Endometrial microvascular endothelial cells (primary cell): ENCODE data around the gene CHL1. TPM values are rescaled to one million over a fixed set of nuclear protein-coding genes. Genes with fewer than 3 reads are reported as not detected.

Experiments
- in situ Hi-C: cut with HindIII; loops from 2 replicates; pipeline ENCODE4 v1.10.0; 2017; ENCODE audit warnings: low sequenced_read_pairs, low pct_unique_long_range_greater_than_20kb; ENCODE audit errors: inconsistent ontology term
- total RNA-seq: library from RNA; depleted of rRNA; stranded (reverse); fragments of >200 nt; gene quantifications from one replicate; pipeline ENCODE4 v1.2.3, GENCODE V29; 2015; ENCODE audit errors: inconsistent ontology term

The CHL1 gene
- total RNA-seq, 1 donor from 2014 or later: not detected

GRCh38 chr3:264394-265156 is 68.0 kb downstream of the CHL1 start:
- in situ Hi-C loops: no loop called here

GRCh38 chr3:267101-267500 is 70.5 kb downstream of the CHL1 start:
- in situ Hi-C loops: no loop called here

GRCh38 chr3:270688-271087 is 74.1 kb downstream of the CHL1 start:
- in situ Hi-C loops: no loop called here

- in situ Hi-C loops: no loop called here
These were observed 78.4 kb downstream of the CHL1 start for GRCh38 chr3:274927-275326.

DNA sequence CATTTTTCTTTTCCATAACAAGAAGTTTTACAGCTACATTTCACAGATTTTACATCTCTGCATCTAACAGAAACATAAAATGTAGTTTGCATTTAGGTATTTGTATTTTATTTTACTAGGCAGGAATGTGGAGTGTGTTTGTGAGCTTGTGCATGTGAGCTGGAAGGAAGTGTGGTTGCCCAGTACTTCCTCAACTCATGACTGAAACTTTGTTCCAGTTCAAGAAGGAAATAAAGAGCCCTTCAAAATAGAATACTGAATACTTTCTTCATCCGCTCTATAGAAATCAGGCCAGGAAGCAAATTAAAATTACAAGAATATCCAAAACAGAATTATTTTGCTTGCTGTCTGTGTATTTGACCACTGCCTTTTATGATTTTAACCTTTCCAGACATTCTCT is 81.3 kb downstream of the CHL1 start:
- in situ Hi-C loops: no loop called here

DNA sequence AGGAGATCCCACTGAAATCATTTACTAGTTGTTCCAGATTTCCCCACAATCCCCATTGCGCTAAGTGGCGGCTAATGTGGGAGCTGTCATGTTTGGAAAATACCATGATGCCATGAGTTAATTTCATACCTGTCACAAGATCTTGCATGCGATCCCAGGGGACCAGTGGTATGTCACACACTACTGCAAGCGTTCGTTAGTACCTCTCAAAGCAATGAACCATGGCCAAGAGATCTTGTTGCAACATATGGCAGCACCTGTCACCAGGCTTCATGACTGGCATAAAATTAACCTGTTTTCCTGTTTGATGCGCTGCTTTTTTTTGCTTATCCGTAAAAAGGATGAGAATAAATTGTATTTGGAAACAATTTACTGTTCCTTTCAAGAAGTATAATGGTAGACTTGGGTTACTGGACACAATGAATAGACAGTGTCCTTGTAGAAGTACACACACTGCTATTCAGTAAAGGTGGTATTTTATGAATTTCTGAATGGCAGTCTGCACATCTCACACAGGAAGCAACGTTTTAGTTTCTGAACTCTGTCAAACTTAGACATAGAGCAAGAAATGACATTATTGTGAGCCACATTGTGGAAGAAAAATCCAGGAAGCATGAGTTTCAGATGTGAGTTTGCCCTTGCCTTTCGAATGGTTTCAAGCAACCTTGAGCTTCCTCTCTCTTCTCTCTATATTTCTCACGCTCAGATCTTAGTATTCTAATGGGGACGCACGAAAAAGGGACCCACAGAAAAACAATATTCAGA is 81.9 kb downstream of the CHL1 start:
- in situ Hi-C loops: no loop called here

GRCh38 chr3:279325-279724 is 82.8 kb downstream of the CHL1 start:
- in situ Hi-C loops: no loop called here

GRCh38 chr3:280681-281080 is 84.1 kb downstream of the CHL1 start:
- in situ Hi-C loops: no loop called here

DNA sequence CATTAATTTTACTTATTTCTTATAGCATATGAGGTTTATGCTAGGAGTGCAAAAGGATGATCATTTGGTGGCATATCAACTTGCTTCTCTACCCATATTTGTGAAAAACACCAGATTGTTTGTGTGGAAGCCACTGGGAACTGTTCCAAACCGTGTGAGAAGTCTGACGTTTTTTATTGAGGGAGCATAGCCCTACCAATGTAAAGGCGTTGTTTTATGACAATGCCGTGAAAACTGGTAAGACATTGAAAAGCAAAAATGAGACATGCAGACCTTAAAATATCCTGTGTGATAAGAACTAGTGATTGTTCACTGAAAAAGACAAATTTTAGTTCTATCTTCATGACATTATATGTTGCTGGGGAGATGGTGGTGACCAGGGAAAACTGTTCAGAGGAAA is 87.8 kb downstream of the CHL1 start:
- in situ Hi-C loops: no loop called here

DNA sequence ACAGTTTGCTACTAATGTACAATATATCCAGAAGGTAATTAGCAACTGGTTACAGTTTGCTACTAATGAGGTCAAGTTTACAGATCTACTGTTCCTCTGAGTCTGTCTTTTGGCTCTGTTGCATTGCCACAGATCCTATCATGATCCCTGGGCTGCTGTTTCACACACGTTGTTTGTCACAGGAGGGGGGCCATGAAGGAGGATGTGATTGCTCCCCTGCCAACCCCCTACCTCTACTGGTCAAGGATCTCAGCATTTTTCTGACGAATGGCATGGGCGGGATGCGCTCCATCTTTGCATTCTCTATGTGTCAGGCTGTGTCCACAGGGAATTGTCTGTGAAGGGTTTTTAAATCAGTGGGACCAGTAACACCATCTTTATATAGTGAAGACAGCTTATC is 91.9 kb downstream of the CHL1 start:
- in situ Hi-C loops: no loop called here

DNA sequence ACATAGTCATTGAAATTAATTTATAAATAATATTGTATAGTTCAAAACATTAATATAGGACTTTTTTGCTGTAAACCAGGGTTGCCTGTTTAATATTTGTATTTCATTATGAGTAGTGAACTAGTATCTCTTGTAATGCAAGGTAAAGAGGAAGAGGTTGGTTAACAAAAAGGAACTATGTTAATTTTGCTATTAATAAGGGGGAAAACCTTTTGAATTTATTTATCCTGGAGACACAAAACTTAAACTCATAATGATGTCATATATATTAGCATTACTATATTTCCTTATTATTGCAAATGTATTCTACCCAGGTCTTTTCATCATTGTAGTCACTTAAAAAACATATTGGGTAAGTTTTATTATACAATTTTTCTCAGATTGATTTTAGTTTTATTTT is 94.5 kb downstream of the CHL1 start:
- in situ Hi-C loops: no loop called here

DNA sequence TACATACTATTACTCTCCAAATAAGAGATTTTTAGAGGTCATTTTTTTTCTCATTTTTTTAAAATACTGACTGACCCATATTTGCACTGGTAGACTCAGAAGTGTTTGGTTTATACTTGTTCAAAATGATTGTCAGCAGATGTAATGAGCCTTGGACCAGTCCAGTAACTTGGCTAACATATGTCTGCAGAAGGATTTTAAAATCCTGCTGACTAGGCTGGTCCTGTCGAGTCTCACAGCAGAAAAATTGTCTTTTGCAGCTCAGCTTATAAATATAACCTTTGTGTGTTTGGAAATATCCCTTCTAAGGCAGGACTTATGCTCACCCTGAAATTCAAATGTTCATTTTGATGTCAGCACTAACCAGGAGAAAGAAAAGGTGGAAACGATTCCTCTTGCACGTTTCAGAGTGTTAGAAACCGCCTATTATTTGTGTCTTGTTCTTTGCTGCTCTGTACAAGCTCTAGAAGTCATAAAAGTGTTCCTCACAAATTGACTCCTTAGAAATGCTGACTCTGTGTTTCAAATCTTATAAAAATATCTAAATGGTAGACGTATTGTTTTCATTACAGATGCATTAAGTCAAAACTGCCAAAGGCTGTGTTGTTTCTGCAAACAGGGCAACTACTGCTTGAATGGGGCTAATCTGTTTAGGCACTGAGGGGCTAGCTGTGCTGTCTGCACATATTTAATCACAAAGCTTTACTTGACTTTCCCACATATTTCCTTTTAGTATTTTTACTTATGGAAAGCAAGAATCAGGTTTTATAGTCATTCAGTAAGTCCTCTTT is 95.3 kb downstream of the CHL1 start:
- in situ Hi-C loops: no loop called here

GRCh38 chr3:294096-294495 is 97.5 kb downstream of the CHL1 start:
- in situ Hi-C loops: no loop called here

DNA sequence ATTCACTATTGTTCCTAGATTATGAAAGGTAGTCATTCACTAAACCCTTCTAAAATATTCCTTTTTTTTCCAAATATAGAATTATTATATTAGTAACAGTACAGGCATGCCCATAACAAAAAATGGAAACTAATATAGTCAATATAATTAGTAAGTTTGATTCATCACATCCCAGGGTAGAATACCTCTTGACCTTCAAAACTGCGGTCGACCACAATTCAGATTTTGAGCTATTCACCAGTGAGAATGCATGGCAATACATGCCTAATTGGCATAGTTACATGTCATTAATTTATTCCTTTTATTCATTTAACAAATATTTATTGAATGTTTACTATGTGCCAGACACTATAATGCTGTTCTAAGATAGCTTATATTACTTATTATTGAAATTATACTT is 98.0 kb downstream of the CHL1 start:
- in situ Hi-C loops: no loop called here

DNA sequence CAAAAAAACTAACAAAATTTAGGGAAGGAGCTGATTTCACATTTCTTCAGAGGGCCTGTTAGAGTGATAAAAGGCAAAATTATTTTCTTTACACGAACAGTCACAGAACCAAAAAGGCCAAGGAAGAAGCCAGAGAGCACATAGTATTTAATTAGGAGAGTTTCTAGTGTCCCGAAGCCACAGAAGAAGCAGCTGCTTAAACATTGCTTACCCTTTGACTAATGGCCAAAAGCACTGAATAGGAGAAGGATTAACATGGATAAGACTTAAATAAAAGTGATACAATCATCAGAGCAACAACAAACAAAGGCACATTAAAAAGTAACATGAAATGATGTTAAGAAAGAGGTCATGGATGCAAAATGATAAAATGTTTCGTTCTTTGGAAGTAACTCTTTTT is 98.6 kb downstream of the CHL1 start:
- in situ Hi-C loops: no loop called here

- in situ Hi-C loops: no loop called here
These were observed 101.0 kb downstream of the CHL1 start for GRCh38 chr3:297585-297984.

DNA sequence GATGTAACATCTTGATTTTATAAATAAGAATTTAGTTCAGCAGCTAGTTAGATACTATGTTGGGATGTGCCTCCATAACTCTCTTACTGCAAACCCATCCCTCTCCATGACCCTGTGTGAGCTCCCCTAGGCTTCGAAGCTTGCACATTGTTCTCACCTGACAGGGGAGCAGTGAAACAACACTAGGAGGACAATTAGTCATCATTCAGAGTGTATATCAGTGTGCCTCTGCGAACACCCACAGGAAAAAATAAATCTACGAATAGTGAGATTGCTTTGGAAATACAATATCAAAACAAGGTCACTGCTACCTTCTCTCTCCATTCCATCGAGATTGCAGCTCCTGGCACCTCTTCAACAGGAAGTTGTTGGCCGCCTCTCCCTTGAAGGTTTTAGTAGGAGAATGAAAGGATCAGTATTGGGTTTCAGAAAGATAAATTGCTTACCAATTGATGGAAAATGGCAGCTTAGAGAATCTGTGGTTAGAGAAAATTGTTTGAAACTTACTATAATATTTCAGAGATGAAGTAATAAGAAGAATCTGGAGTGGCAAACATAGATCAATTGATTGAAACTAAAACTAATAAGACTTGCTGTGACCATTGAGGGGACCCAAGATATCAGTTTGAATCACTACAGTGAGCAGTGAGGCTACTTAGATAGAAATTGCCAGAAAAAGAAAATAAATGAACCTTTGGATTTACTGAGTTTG is 103.2 kb downstream of the CHL1 start:
- in situ Hi-C loops: no loop called here

DNA sequence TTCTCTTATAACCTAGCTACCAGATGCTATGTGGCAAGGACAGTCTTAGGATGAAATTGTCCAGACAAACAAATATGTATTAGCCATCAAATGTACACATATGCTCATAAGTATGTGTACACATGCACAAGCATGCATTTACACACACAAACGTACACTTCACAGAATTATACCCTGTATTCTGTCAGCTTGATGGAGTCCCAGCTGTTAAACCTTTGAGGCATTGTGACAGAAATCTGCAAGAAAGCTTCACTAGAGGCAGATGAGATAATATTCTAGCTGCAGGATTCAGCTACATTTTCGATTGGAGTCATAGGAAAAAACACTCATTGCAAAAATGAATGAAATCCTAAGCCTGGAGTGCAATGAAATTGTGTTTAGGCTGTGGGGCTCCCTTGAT is 110.6 kb downstream of the CHL1 start:
- in situ Hi-C loops: no loop called here

DNA sequence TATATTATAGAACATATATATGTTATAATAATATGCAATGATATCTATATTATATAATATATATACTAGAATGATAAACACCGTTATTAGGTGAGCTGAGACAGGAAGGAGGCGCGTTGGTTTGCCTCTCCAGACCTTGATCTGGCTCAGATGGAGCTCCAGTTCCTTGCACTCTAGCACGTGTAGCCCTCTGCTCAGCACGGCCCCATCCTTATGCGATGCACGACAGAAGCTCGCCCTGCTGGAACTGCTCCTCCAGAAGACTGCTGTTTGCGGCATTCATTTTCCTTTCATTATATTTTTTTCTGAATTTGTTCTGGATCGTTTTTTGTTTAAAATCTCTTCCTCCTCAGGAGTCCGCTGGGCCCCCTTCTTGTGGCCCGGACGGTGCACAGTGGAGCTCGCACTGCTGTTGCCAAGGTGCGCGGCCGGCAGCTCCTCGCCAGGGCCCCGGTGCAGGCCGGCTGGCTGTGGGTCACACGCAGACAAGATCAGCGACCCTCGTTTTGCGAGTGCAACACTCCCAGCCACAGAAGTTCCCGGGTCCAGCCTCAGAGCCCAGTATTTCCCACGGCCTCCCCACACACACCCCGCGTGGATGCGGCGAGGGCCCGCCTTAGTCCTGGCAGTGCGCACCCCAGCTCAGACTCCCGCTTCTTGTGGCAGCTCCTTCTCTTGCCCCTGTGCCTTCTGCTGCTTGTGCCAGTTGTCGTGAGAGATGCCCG is 112.2 kb downstream of the CHL1 start:
- in situ Hi-C loops: no loop called here
